Measurements from ENCODE around the gene CASZ1. TPM values are rescaled to one million over a fixed set of nuclear protein-coding genes. Genes with fewer than 3 reads are reported as not detected.

CASZ1 gene
- polyA plus RNA-seq, 6 donors from 2014 or later: 2.6 to 5.6 (median 3.8) TPM

- Mint-ChIP-seq H3K9me3 (no peaks in the 10 kb centered on the region), H3K4me1 (peaks cover 8 to 23% (median 10%) of the 10 kb centered on the region in 3 donors)
These were observed 98.8 kb downstream of the CASZ1 start for GRCh38 chr1:10697621-10698160.

DNA sequence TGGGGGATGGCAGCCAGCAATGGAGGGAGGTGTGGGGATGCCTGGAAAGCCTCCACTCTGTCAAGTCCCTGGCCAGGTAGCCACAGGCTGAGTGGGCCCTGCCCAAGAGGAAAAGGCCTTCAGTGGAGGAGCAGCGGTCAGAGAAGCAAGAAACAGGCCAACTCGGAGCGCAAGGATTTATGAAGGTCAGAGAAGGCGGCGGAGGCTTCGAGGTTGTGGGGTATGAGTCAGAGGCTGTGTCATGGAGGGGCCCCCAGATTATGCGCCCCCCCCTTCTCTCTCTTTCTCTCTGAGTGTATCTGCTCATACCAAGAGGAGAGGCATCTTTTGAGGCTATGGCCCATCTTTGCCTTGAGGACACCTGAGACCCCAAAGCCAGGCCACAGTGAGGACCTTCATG, 99.5 kb downstream of the CASZ1 start:
- Mint-ChIP-seq H3K9me3 (no peaks in the 10 kb centered on the region), H3K36me3 (no peaks in the 10 kb centered on the region), H3K4me3 (peak overlapping the region in 4 of 8 donors; percentile 22 to 84 (median 81)), H3K4me1 (peaks cover 13 to 30% (median 15%) of the 10 kb centered on the region in 3 donors), H3K27me3 (peaks cover 0 to 7% (median 0%) of the 10 kb centered on the region in 3 donors), H3K27ac (no peak overlapping the region)
- DNase-seq: no peak
- no peak for ATAC-seq (ENCODE audit: low read depth in 2 of 2)

More at GRCh38 chr1:10697621-10698160, 98.8 kb downstream of the CASZ1 start:
- peak overlapping the region in 2 of 8 donors; percentile 27 to 83 for H3K4me3 Mint-ChIP-seq
- no peak overlapping the region for H3K27ac Mint-ChIP-seq
- no peak for ATAC-seq (ENCODE audit: low read depth in 2 of 2)
- DNase-seq: no peak
- H3K36me3 Mint-ChIP-seq: no peaks in the 10 kb centered on the region
- peaks cover 0 to 14% (median 0%) of the 10 kb centered on the region in 3 donors for H3K27me3 Mint-ChIP-seq

- H3K9me3 Mint-ChIP-seq: no peaks in the 10 kb centered on the region
- no peaks in the 10 kb centered on the region for H3K36me3 Mint-ChIP-seq
- H3K27me3 Mint-ChIP-seq: peaks cover 0 to 7% (median 0%) of the 10 kb centered on the region in 3 donors
- ATAC-seq (ENCODE audit: low read depth in 2 of 2): peak; percentile 53 to 55
- H3K4me1 Mint-ChIP-seq: peaks cover 19 to 34% (median 26%) of the 10 kb centered on the region in 3 donors
- peak overlapping the region; percentile 70 to 96 (median 87) for H3K4me3 Mint-ChIP-seq
- peak overlapping the region in 3 of 6 donors; percentile 60 to 93 (median 73) for H3K27ac Mint-ChIP-seq
- peak; percentile 72 for DNase-seq
These were observed 101.5 kb downstream of the CASZ1 start for GRCh38 chr1:10694633-10695627.

GRCh38 chr1:10694274-10694632, 102.2 kb downstream of the CASZ1 start:
- Mint-ChIP-seq H3K4me1 (peaks cover 19 to 41% (median 33%) of the 10 kb centered on the region in 3 donors), H3K9me3 (no peaks in the 10 kb centered on the region), H3K4me3 (peak overlapping the region; percentile 77 to 96 (median 88)), H3K27ac (peak overlapping the region; percentile 93 to 97 (median 94)), H3K36me3 (no peaks in the 10 kb centered on the region), H3K27me3 (peaks cover 0 to 7% (median 0%) of the 10 kb centered on the region in 3 donors)
- DNase-seq (no peak), ATAC-seq (ENCODE audit: low read depth in 2 of 2) (peak; percentile 66 to 68)

DNA sequence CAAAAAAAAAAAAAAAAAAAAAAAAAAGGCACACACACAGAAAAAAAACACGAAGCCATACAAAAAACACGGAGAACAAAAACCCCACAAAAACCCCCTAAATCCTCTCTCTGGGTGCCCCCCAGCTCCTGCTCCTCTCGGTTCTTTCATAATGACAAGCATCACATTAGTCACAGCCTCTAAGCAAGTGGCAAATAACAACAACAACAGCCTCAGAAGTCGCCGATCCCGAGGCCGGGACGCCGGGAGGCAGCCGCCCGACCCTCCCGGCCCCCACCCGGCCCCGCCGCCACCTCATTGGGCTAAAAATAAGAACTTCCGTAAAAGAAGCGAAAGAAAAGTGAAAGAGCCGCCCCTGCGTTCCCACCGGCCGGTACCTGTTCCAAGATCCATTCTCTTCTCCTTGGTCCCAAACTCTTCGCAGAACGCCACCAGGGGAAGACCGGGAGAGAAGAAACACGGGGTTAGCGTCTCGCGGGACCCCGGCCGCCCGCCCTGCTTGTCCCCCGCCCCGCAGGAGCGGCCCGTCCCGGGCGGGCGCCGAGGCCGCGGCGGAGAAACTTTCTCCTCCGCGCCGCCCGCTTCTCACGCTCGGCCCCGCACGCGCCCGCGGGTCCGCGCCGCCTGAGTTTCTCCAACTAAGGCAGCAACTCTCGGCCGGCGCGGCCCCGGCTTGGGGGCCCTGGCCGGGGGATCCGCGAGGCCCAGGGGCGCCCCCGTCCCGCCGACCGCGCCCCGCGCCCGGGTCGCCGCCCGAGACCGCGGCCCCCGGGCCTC, 102.8 kb downstream of the CASZ1 start:
- no peaks in the 10 kb centered on the region for H3K9me3 Mint-ChIP-seq
- ATAC-seq (ENCODE audit: low read depth in 2 of 2) (peak; percentile 35 to 43), DNase-seq (peak; percentile 72)
- H3K27me3 Mint-ChIP-seq: peaks cover 0 to 7% (median 0%) of the 10 kb centered on the region in 3 donors
- H3K27ac Mint-ChIP-seq: peak overlapping the region; percentile 93 to 99 (median 98)
- peaks cover 22 to 47% (median 34%) of the 10 kb centered on the region in 3 donors for H3K4me1 Mint-ChIP-seq
- H3K4me3 Mint-ChIP-seq: peak overlapping the region; percentile 77 to 98 (median 95)
- no peaks in the 10 kb centered on the region for H3K36me3 Mint-ChIP-seq

- peak overlapping the region; percentile 93 to 99 (median 98) for H3K27ac Mint-ChIP-seq
- peaks cover 0 to 7% (median 0%) of the 10 kb centered on the region in 3 donors for H3K27me3 Mint-ChIP-seq
- no peaks in the 10 kb centered on the region for H3K36me3 Mint-ChIP-seq
- H3K9me3 Mint-ChIP-seq: no peaks in the 10 kb centered on the region
- peak overlapping the region; percentile 77 to 98 (median 95) for H3K4me3 Mint-ChIP-seq
- H3K4me1 Mint-ChIP-seq: peaks cover 26 to 52% (median 35%) of the 10 kb centered on the region in 3 donors
- DNase-seq (no peak), ATAC-seq (ENCODE audit: low read depth in 2 of 2) (no peak)
These were observed 103.3 kb downstream of the CASZ1 start for GRCh38 chr1:10693152-10693496.

DNA sequence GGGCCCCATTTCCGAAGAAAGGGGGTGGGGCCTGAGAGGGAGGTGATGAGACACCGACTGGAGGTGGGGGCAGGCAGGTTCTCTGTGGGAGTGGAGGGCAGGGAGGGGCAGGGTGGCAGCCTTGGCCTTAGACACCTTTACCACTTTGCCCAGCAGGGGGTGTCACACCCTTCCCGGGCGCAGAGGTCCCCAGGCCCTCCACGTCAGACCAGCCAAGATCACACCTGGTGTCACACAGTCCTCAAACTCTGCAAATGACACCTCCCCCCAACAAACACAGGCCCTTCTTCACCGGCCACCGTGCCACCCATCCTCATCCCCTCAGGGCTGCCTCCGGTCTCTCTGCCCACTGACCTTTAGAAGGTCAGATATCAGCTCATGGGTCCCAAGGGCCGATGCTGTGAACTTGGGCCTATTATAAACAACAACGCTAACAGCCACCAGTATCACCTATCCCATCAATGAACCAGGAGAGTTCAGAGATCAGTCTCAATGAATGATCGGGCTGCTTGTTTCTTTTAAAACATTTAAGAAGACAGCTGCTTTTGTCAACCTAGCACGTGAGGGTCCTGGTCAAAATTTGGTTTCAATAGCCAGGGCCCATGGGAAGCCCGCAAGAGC, 103.9 kb downstream of the CASZ1 start:
- Mint-ChIP-seq H3K27me3 (peaks cover 0 to 3% (median 0%) of the 10 kb centered on the region in 3 donors), H3K36me3 (no peaks in the 10 kb centered on the region), H3K9me3 (no peaks in the 10 kb centered on the region), H3K4me1 (peaks cover 32 to 58% (median 40%) of the 10 kb centered on the region in 3 donors), H3K4me3 (peak overlapping the region; percentile 77 to 98 (median 95)), H3K27ac (peak overlapping the region; percentile 63 to 99 (median 95))
- ATAC-seq (ENCODE audit: low read depth in 2 of 2): peak; percentile 50 to 53
- peak; percentile 68 for DNase-seq

GRCh38 chr1:10691740-10692125, 104.7 kb downstream of the CASZ1 start:
- no peak for ATAC-seq (ENCODE audit: low read depth in 2 of 2)
- no peak for DNase-seq
- H3K4me1 Mint-ChIP-seq: peaks cover 34 to 64% (median 40%) of the 10 kb centered on the region in 3 donors
- no peak overlapping the region for H3K27ac Mint-ChIP-seq
- peak overlapping the region in 2 of 8 donors; percentile 25 to 33 for H3K4me3 Mint-ChIP-seq
- H3K9me3 Mint-ChIP-seq: no peaks in the 10 kb centered on the region
- no peaks in the 10 kb centered on the region for H3K36me3 Mint-ChIP-seq
- no peaks in the 10 kb centered on the region for H3K27me3 Mint-ChIP-seq

DNA sequence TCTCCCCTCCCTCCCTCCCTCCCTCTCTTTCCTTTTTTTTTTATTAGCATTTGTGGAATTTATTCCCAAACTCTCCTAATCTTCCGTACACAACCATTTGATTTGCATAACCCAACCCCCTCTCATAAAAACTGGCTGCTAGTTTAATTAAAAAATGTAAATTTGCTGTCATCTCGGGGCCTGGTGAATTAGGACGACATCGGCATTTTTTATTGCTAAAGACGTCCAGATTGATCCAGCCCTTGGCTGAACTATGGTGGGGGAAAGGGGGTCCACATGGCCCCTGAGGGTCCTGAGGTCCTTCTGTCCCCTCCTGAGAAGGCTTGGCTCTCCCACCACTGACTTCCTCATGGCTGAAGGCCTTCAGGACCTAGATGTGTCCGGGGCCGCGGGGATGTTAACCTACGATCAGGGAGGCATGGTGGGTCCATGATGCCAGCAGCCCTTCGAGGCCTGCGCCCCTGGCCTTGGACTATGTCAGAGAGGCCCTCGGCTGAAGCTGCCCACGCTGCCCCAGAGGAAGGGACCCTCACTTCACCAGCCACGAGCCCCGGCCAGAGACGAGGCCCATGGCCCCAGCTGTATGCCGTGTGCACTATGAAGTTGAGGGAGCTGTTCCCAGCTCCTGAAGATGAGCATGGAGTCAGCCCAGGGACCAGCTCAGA, 105.2 kb downstream of the CASZ1 start:
- H3K4me3 Mint-ChIP-seq: peak overlapping the region in 2 of 8 donors; percentile 25 to 33
- ATAC-seq (ENCODE audit: low read depth in 2 of 2): no peak
- no peak for DNase-seq
- H3K36me3 Mint-ChIP-seq: no peaks in the 10 kb centered on the region
- no peaks in the 10 kb centered on the region for H3K27me3 Mint-ChIP-seq
- H3K9me3 Mint-ChIP-seq: no peaks in the 10 kb centered on the region
- peak overlapping the region in 1 of 6 donors; percentile 37 for H3K27ac Mint-ChIP-seq
- H3K4me1 Mint-ChIP-seq: peaks cover 34 to 63% (median 40%) of the 10 kb centered on the region in 3 donors

GRCh38 chr1:10690484-10690883, 106.0 kb downstream of the CASZ1 start:
- H3K4me1 Mint-ChIP-seq: peaks cover 34 to 56% (median 38%) of the 10 kb centered on the region in 3 donors
- no peaks in the 10 kb centered on the region for H3K36me3 Mint-ChIP-seq
- no peaks in the 10 kb centered on the region for H3K27me3 Mint-ChIP-seq
- no peaks in the 10 kb centered on the region for H3K9me3 Mint-ChIP-seq
- no peak for DNase-seq
- peak overlapping the region in 2 of 8 donors; percentile 24 to 56 for H3K4me3 Mint-ChIP-seq
- no peak for ATAC-seq (ENCODE audit: low read depth in 2 of 2)
- peak overlapping the region in 1 of 6 donors; percentile 89 for H3K27ac Mint-ChIP-seq

DNA sequence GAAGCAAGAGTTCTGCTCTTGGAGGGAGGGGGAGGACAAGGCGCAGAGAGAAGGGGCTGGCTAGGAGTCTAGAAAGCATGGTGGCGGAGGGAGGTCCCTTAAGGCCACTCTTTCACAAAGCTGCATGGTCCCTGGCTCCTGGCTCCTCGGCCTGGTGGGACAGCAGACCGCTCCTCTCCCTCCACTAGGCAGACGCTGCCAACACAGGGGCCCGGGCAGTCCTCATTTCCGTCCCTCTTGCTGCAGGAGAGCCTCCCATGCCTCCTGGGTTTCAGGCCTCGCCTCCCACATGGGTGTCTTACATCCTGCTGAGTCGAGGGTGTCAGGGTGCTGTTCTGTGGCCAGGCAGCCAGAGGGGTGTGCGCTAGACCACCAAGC, 108.0 kb downstream of the CASZ1 start:
- no peak overlapping the region for H3K4me3 Mint-ChIP-seq
- ATAC-seq (ENCODE audit: low read depth in 2 of 2): no peak
- peak overlapping the region in 1 of 6 donors; percentile 15 for H3K27ac Mint-ChIP-seq
- no peaks in the 10 kb centered on the region for H3K9me3 Mint-ChIP-seq
- no peaks in the 10 kb centered on the region for H3K27me3 Mint-ChIP-seq
- peaks cover 35 to 55% (median 40%) of the 10 kb centered on the region in 3 donors for H3K4me1 Mint-ChIP-seq
- no peak for DNase-seq
- no peaks in the 10 kb centered on the region for H3K36me3 Mint-ChIP-seq

GRCh38 chr1:10687782-10688408, 108.6 kb downstream of the CASZ1 start:
- peaks cover 30 to 52% (median 39%) of the 10 kb centered on the region in 3 donors for H3K4me1 Mint-ChIP-seq
- H3K4me3 Mint-ChIP-seq: no peak overlapping the region
- no peaks in the 10 kb centered on the region for H3K9me3 Mint-ChIP-seq
- ATAC-seq (ENCODE audit: low read depth in 2 of 2) (no peak), DNase-seq (no peak)
- peak overlapping the region in 1 of 6 donors; percentile 39 for H3K27ac Mint-ChIP-seq
- no peaks in the 10 kb centered on the region for H3K36me3 Mint-ChIP-seq
- no peaks in the 10 kb centered on the region for H3K27me3 Mint-ChIP-seq
